GM18520 (cell line): Measurements from ENCODE around the gene ZNF557.
"Not testable (repeated sequence)": the region's sequence is repeated elsewhere in the genome, so short reads cannot be mapped to it uniquely, and the experiment has no call there.

Experiments
- ATAC-seq: cut with Tn5 transposase; IDR thresholded peaks from one replicate; pipeline ENCODE4 v1.9.1; 2021; ENCODE audit not compliant: unreplicated experiment

The ZNF557 gene

GRCh38 chr19:7069042-7069903 is at the start of gene ZNF557:
Gene ZNF557, plus strand, starts transcription at chr19:7069703. Its CDS starts 5,372 bp downstream, at chr19:7075075.
- ATAC-seq: peak; percentile 82

GRCh38 chr19:7021331-7021730 is 48.2 kb upstream of the ZNF557 start, which contains the start of gene MBD3L2B:
Gene MBD3L2B, minus strand, starts transcription at chr19:7021431. Its CDS starts 34 bp downstream, at chr19:7021397.
- not testable (repeated sequence) for ATAC-seq

GRCh38 chr19:7028790-7029189 is 40.7 kb upstream of the ZNF557 start:
- ATAC-seq: not testable (repeated sequence)

- not testable (repeated sequence) for ATAC-seq
These were observed 39.2 kb upstream of the ZNF557 start, which contains the start of gene MBD3L5 for GRCh38 chr19:7030278-7030677. Gene MBD3L5, plus strand, starts transcription at chr19:7030578. Its CDS starts 34 bp downstream, at chr19:7030612.

GRCh38 chr19:7040079-7040478 is 29.4 kb upstream of the ZNF557 start, which contains the start of gene MBD3L4:
Gene MBD3L4, minus strand, starts transcription at chr19:7040179. Its CDS starts 35 bp downstream, at chr19:7040144.
- ATAC-seq: not testable (repeated sequence)

- ATAC-seq: not testable (repeated sequence)
These were observed 27.9 kb upstream of the ZNF557 start for GRCh38 chr19:7041563-7041962.

GRCh38 chr19:7049021-7049420 is 20.5 kb upstream of the ZNF557 start, which contains the start of gene MBD3L2:
Gene MBD3L2, plus strand, starts transcription at chr19:7049321. Its CDS starts 53 bp downstream, at chr19:7049374.
- ATAC-seq: not testable (repeated sequence)

- ATAC-seq: not testable (repeated sequence)
These were observed 18.1 kb upstream of the ZNF557 start for GRCh38 chr19:7051421-7051820.

GRCh38 chr19:7052896-7053295 is 16.6 kb upstream of the ZNF557 start:
- ATAC-seq: not testable (repeated sequence)

- ATAC-seq: not testable (repeated sequence)
These were observed 14.7 kb upstream of the ZNF557 start for GRCh38 chr19:7054635-7055368.

- ATAC-seq: not testable (repeated sequence)
These were observed 13.8 kb upstream of the ZNF557 start for GRCh38 chr19:7055679-7056078.

- not testable (repeated sequence) for ATAC-seq
These were observed 13.1 kb upstream of the ZNF557 start for GRCh38 chr19:7056371-7056770.

GRCh38 chr19:7058576-7058975 is 10.9 kb upstream of the ZNF557 start, which contains the start of gene MBD3L3:
Gene MBD3L3, minus strand, starts transcription at chr19:7058676. Its CDS starts 71 bp downstream, at chr19:7058605.
- ATAC-seq: not testable (repeated sequence)

- ATAC-seq: not testable (repeated sequence)
These were observed 9.5 kb upstream of the ZNF557 start for GRCh38 chr19:7059977-7060376.

GRCh38 chr19:7063339-7063738 is 6.2 kb upstream of the ZNF557 start:
- ATAC-seq: no peak

GRCh38 chr19:7063764-7064418 is 5.6 kb upstream of the ZNF557 start:
- no peak for ATAC-seq

GRCh38 chr19:7067122-7067521 is 2.4 kb upstream of the ZNF557 start:
- ATAC-seq: not testable (repeated sequence)

GRCh38 chr19:7067716-7068115 is 1.8 kb upstream of the ZNF557 start:
- no peak for ATAC-seq

GRCh38 chr19:7068599-7068998 is 904 bp upstream of the ZNF557 start:
- no peak for ATAC-seq

GRCh38 chr19:7069904-7070226 is 362 bp downstream of the ZNF557 start:
- no peak for ATAC-seq

- ATAC-seq: no peak
These were observed 3.0 kb downstream of the ZNF557 start for GRCh38 chr19:7072541-7072940.
